K562 (cell line): ENCODE results near the gene F2RL2. TPM values are rescaled to one million over a fixed set of nuclear protein-coding genes. Genes with fewer than 3 reads are reported as not detected.

ENCODE experiments used
- ATAC-seq: fragments of 200-7000 bp; cut with Tn5 transposase; 3 replicates; pipeline ENCODE4 v1.9.1; 2020; ENCODE audit warnings: moderate library complexity
- BruUV-seq: library from RNA; stranded (reverse); fragments of 400-500 nt; replicated peaks from 2 replicates; lab custom pipeline; 2021; lab: Mats Ljungman, UMichigan
- CTCF ChIA-PET: fragments of 300-600 bp; formaldehyde crosslinking; extraction: SDS; loops from one replicate; lab custom pipeline; 2021; ENCODE audit warnings: low intra/inter-chr PET ratio; lab: Yijun Ruan, JAX
- POLR2A ChIA-PET: fragments of 300-600, 350-650 bp; sonication (Branson Sonifier 250); formaldehyde crosslinking; extraction: SDS; loops from one replicate; lab custom pipeline; 2021; ENCODE audit warnings: antibody characterized with exemption, inconsistent platforms; lab: Yijun Ruan, JAX
- DNase-seq, 4 experiments: peaks; one replicate each; pipeline versions ENCODE4 v3.0.0 to v3.0.0-alpha.2; 2011 to 2018; ENCODE audit warnings: low spot score in 3 of 4, mixed read lengths in 3 of 4; ENCODE audit errors: extremely low read depth in 1 of 4
- FAIRE-seq: peaks from 2 replicates; lab custom pipeline; 2011; peaks lifted over from hg19 to GRCh38; lab: Jason Lieb, UNC
- H2AFZ ChIP-seq: 2 replicates; pipeline ENCODE4 v1.6.0; 2011; ENCODE audit warnings: low read depth, low read length, control low read depth, inconsistent platforms
- H3K27ac ChIP-seq: fragments of 200-600 bp; 3 replicates; pipeline ENCODE4 v1.8.0; 2011; ENCODE audit warnings: low read depth, mild to moderate bottlenecking, control low read depth, inconsistent platforms, low read length, moderate library complexity, mixed read lengths; ENCODE audit errors: extremely low read depth
- H3K27me3 ChIP-seq, 2 experiments: fragments of 300-600 bp in 1 of 2; 2 replicates in 1 of 2; 3 replicates in 1 of 2; pipeline versions ENCODE4 v1.6.0 to v1.8.0; 2011; ENCODE audit warnings: inconsistent platforms in 2 of 2, low read length in 2 of 2, mild to moderate bottlenecking in 1 of 2, mixed read lengths in 1 of 2, moderate library complexity in 1 of 2; ENCODE audit not compliant: control insufficient read depth in 2 of 2, insufficient read depth in 2 of 2
- H3K36me3 ChIP-seq: fragments of 300-600 bp; 3 replicates; pipeline ENCODE4 v1.8.0; 2011; ENCODE audit warnings: mild to moderate bottlenecking, low read length, inconsistent platforms; ENCODE audit not compliant: control insufficient read depth, insufficient read depth
- H3K4me1 ChIP-seq, 2 experiments: fragments of 200-600 bp in 1 of 2; replicated peaks in 1 of 2; 2 replicates in 1 of 2; 3 replicates in 1 of 2; pipeline versions ENCODE4 v1.5.1 to v1.8.0; 2011; ENCODE audit warnings: inconsistent platforms in 2 of 2, low read length in 2 of 2, mild to moderate bottlenecking in 1 of 2, mixed read lengths in 1 of 2, moderate library complexity in 1 of 2; ENCODE audit not compliant: control insufficient read depth in 2 of 2, insufficient read depth in 2 of 2
- H3K4me2 ChIP-seq: 2 replicates; pipeline ENCODE4 v1.6.1; 2011; ENCODE audit warnings: low read length, control low read depth, inconsistent platforms, mixed read lengths; ENCODE audit not compliant: insufficient read depth
- H3K4me3 ChIP-seq: fragments of 200-600 bp; sonication (generic), shearing (Covaris generic); 2 replicates; pipeline ENCODE4 v1.5.1; 2016; ENCODE audit warnings: control low read depth, inconsistent platforms
- H3K79me2 ChIP-seq: fragments of 200-600 bp; 3 replicates; pipeline ENCODE4 v1.8.0; 2011; ENCODE audit warnings: low read length, inconsistent platforms; ENCODE audit not compliant: control insufficient read depth, insufficient read depth
- H3K9ac ChIP-seq, 2 experiments: 2 replicates each; pipeline versions ENCODE4 v1.6.0 to v1.6.1; 2011; ENCODE audit warnings: low read depth in 2 of 2, low read length in 2 of 2, control low read depth in 1 of 2, inconsistent platforms in 1 of 2, mild to moderate bottlenecking in 1 of 2, mixed read lengths in 1 of 2; ENCODE audit not compliant: insufficient read depth in 1 of 2
- H3K9me1 ChIP-seq: one replicate; pipeline ENCODE4 v1.6.0; 2011; ENCODE audit warnings: inconsistent platforms, mild to moderate bottlenecking, low read length, moderate library complexity; ENCODE audit not compliant: control insufficient read depth, insufficient read depth
- H3K9me3 ChIP-seq: replicated peaks from 2 replicates; pipeline ENCODE4 v1.5.1; 2011; ENCODE audit warnings: low read depth, low read length, inconsistent platforms; ENCODE audit not compliant: control insufficient read depth, insufficient read depth
- H4K20me1 ChIP-seq: replicated peaks from 2 replicates; pipeline ENCODE4 v1.6.1; 2011; ENCODE audit warnings: low read length, inconsistent platforms, mixed read lengths; ENCODE audit not compliant: control insufficient read depth, insufficient read depth
- ARNT ChIP-seq, 2 experiments: fragments of 450-650 bp; IDR thresholded peaks; 2 replicates each; pipeline ENCODE4 v1.6.1; 2016; ENCODE audit warnings: mild to moderate bottlenecking in 1 of 2
- ATF1 ChIP-seq, 2 experiments: fragments of 450-650 bp in 1 of 2; IDR thresholded peaks; 2 replicates each; pipeline ENCODE4 v1.6.1; 2016; ENCODE audit warnings: missing compliant biosample characterization in 1 of 2, missing genetic modification characterization in 1 of 2
- CBFA2T3 ChIP-seq: fragments of 450-650 bp; IDR thresholded peaks from 2 replicates; pipeline ENCODE4 v1.6.1; 2017
- CBX3 ChIP-seq, 2 experiments: IDR thresholded peaks; 1 replicate in 1 of 2; 2 replicates in 1 of 2; pipeline ENCODE4 v1.6.1; 2012; ENCODE audit warnings: inconsistent platforms in 2 of 2, low read length in 2 of 2, borderline replicate concordance in 1 of 2, control low read depth in 1 of 2
- DPF2 ChIP-seq: fragments of 450-650 bp; IDR thresholded peaks from 2 replicates; pipeline ENCODE4 v1.6.1; 2016
- ESRRB ChIP-seq: fragments of 250-450 bp; sonication (Bioruptor Pico); IDR thresholded peaks from 2 replicates; pipeline ENCODE4 v1.5.0; 2020; ENCODE audit warnings: mild to moderate bottlenecking, moderate library complexity, borderline replicate concordance
- EWSR1 ChIP-seq: fragments of 450-650 bp; IDR thresholded peaks from 2 replicates; pipeline ENCODE4 v1.6.1; 2018; ENCODE audit warnings: borderline replicate concordance, mild to moderate bottlenecking, low read depth, moderate library complexity; ENCODE audit not compliant: partially characterized antibody
- FIP1L1 ChIP-seq: fragments of 200-400 bp; formaldehyde crosslinking; IDR thresholded peaks from 2 replicates; pipeline ENCODE4 v1.6.1; 2018; ENCODE audit warnings: mild to moderate bottlenecking, low read depth, low read length; ENCODE audit not compliant: poor library complexity, severe bottlenecking
- FOSL1 ChIP-seq: fragments of 200-800 bp; sonication (Bioruptor generic); conservative IDR thresholded peaks from 2 replicates; pipeline ENCODE4 v1.6.1; 2016; ENCODE audit warnings: missing genetic modification characterization, missing compliant biosample characterization
- GTF2E2 ChIP-seq: fragments of 200-800 bp; sonication (Bioruptor generic); IDR thresholded peaks from 2 replicates; pipeline ENCODE4 v1.6.1; 2016; ENCODE audit warnings: missing genetic modification characterization, missing compliant biosample characterization
- HMGN3 ChIP-seq: IDR thresholded peaks from 2 replicates; pipeline ENCODE4 v1.6.1; 2011; ENCODE audit warnings: borderline replicate concordance, low read depth, mild to moderate bottlenecking, mixed read lengths, low read length; ENCODE audit not compliant: insufficient read length; ENCODE audit errors: extremely low read depth
- JUND ChIP-seq, 2 experiments: IDR thresholded peaks; 2 replicates in 1 of 2; 3 replicates in 1 of 2; pipeline ENCODE4 v1.6.1; 2011; ENCODE audit warnings: borderline replicate concordance in 2 of 2, low read depth in 2 of 2, low read length in 2 of 2, improper control_type of control experiment in 1 of 2, missing biosample characterization in 1 of 2, missing genetic modification characterization in 1 of 2, missing genetic modification reagents in 1 of 2
- NFE2 ChIP-seq: IDR thresholded peaks from 2 replicates; pipeline ENCODE4 v1.6.1; 2014; ENCODE audit warnings: antibody characterized with exemption, low read depth
- SMARCA5 ChIP-seq: fragments of 450-650 bp; IDR thresholded peaks from 2 replicates; pipeline ENCODE4 v1.6.1; 2016
- SNRNP70 ChIP-seq: fragments of 200-400 bp; formaldehyde crosslinking; optimal IDR thresholded peaks from 2 replicates; pipeline ENCODE3; 2017; ENCODE audit warnings: low read depth, low read length
- TARDBP ChIP-seq: fragments of 450-650 bp; IDR thresholded peaks from 2 replicates; pipeline ENCODE4 v1.6.1; 2016
- WHSC1 ChIP-seq: IDR thresholded peaks from one replicate; pipeline ENCODE4 v1.6.1; 2012; ENCODE audit warnings: low read length, control low read depth, inconsistent platforms
- YBX1 ChIP-seq: fragments of 450-650 bp; IDR thresholded peaks from 2 replicates; pipeline ENCODE4 v1.7.1; 2016; ENCODE audit warnings: mild to moderate bottlenecking
- ZNF696 ChIP-seq: fragments of 250-450 bp; sonication (Bioruptor Pico); conservative IDR thresholded peaks from 2 replicates; pipeline ENCODE4 v1.4.0; 2020; ENCODE audit warnings: mild to moderate bottlenecking, moderate library complexity
- ZNF830 ChIP-seq: fragments of 250-450 bp; sonication (Bioruptor Pico); IDR thresholded peaks from 2 replicates; pipeline ENCODE4 v1.5.0; 2021; ENCODE audit warnings: mild to moderate bottlenecking
- WGBS: fragments of 100-300 bp; shearing (Covaris generic); methylation state at CpG from one replicate; pipeline ENCODE4 v1.1.6; 2016; ENCODE audit warnings: low coverage, mixed read lengths; ENCODE audit not compliant: insufficient coverage; ENCODE audit errors: missing lambda C conversion rate; 5-methylcytosine and 5-hydroxymethylcytosine counted together
- in situ Hi-C: fragments of 300-500 bp; cut with MboI; formaldehyde crosslinking; loops from 4 replicates; pipeline ENCODE4 v1.15.0; 2018; ENCODE audit warnings: inconsistent platforms, mixed read lengths
- intact Hi-C: fragments of 100-400 bp; cut with micrococcal nuclease; formaldehyde crosslinking; loops from 2 replicates; pipeline ENCODE4 v1.14.2; 2022
- polyA plus RNA-seq, 8 experiments: library from polyadenylated mRNA; depleted of rRNA in 4 of 8; stranded (reverse) in 5 of 8; unstranded in 3 of 8; fragments of >200 nt; fragmentation: Nextera tagmentation in 2 of 8; fragmentation: Illumina TruSeq in 1 of 8; extraction: Ambion mirVana in 2 of 8; extraction: Trizol in 1 of 8; gene quantifications; 2 replicates each; pipeline versions ENCODE4 v1.2.1 to v1.2.3, GENCODE V29; 2011 to 2014; ENCODE audit warnings: inconsistent platforms in 1 of 8, missing spikeins in 1 of 8
- total RNA-seq, 7 experiments: library from RNA; depleted of rRNA in 6 of 7; stranded (reverse); fragments of >200 nt in 6 of 7; fragmentation: Illumina TruSeq in 2 of 7; extraction: Trizol in 2 of 7; gene quantifications; 2 replicates each; pipeline versions ENCODE4 v1.2.1 to v1.2.3, GENCODE V29; 2011 to 2021; ENCODE audit warnings: low replicate concordance in 1 of 7
- TF ChIP-seq, protein P1 (sequence below): fragments of 250-450 bp; sonication (Bioruptor Pico); IDR thresholded peaks from 2 replicates; pipeline ENCODE4 v1.4.0; 2020; ENCODE audit warnings: mild to moderate bottlenecking, moderate library complexity

Gene F2RL2
- total and polyA plus RNA-seq, 9 of the 15 experiments (the other 6 are each of a cell fraction or from before 2014, with no cell fraction given): 0.03 to 0.12 (median 0.06) TPM; not detected in 3

GRCh38 chr5:76582230-76583162 lies 40.7 kb downstream of the F2RL2 start:
- in situ Hi-C loops: no loop called here
- peak in 1 of 4 experiments; percentile 51 for DNase-seq
- no peak overlapping the region for H2AFZ ChIP-seq
- CTCF ChIA-PET: interaction anchor here (1.4 to 1.8 kb wide), 2 partner anchors 179 to 244 kb away, joined by 10 to 19 read pairs; partner anchors contain the start of gene IQGAP2
- FAIRE-seq: peak; percentile 72
- 44% methylated on average over 6 of the region's 6 CpGs for WGBS
- no peaks in the 10 kb centered on the region for H3K9me1 ChIP-seq
- POLR2A ChIA-PET: interaction anchor here (0.6 to 1.6 kb wide), 4 partner anchors 12 to 56 kb away, joined by 3 to 4 read pairs (median 4); no protein-coding TSS in a partner anchor
- H3K4me1 ChIP-seq: peaks cover 3 to 15% of the 10 kb centered on the region in 2 experiments; a peak in 4 of 5 replicates
- intact Hi-C loops: loop anchor here (2.0 kb wide), 1 partner anchor 180 kb away; the partner anchor contains the start of gene IQGAP2
- no peak overlapping the region for H3K4me2 ChIP-seq
- ATAC-seq: peak; percentile 64
- no peak overlapping the region for H3K9ac ChIP-seq
- no peaks in the 10 kb centered on the region for H3K27me3 ChIP-seq
- no peaks in the 10 kb centered on the region for H3K9me3 ChIP-seq
- no peaks in the 10 kb centered on the region for H3K79me2 ChIP-seq
- no peaks in the 10 kb centered on the region for H4K20me1 ChIP-seq
- no peak overlapping the region for H3K4me3 ChIP-seq
- H3K36me3 ChIP-seq: no peaks in the 10 kb centered on the region
- no peak overlapping the region for H3K27ac ChIP-seq
- BruUV-seq: no TSS peak
- TF ChIP-seq WHSC1 (no peak), DPF2 (no peak), SMARCA5 (no peak), EWSR1 (no peak), JUND (IDR thresholded peaks at IDR 0.05; ENCODE audit: borderline replicate concordance, low read depth, low read length) (peak; percentile 40; the same call in 1 of the 2 replicates), JUND (tag; IDR thresholded peaks at IDR 0.05; ENCODE audit: borderline replicate concordance, low read depth, low read length) (peak; percentile 46; the same call in 1 of the 3 replicates), FIP1L1 (no peak), FOSL1 (tag) (peak; percentile 64), CBX3 (IDR thresholded peaks at IDR 0.05; ENCODE audit: borderline replicate concordance in 1 of 2, low read length in 2 of 2) (no peak), NFE2 (peak; percentile 47), ZNF830 (no peak), CBFA2T3 (no peak), ATF1 (CRISPR knock-in tag; IDR thresholded peaks at IDR 0.05) (no peak), ATF1 (tag; IDR thresholded peaks at IDR 0.05) (no peak), ESRRB (no peak), ARNT (IDR thresholded peaks at IDR 0.05) (no peak), ZNF696 (CRISPR knock-in tag) (no peak), TARDBP (no peak), SNRNP70 (no peak), GTF2E2 (no peak), HMGN3 (no peak), YBX1 (no peak)
- TF ChIP-seq, protein P1, sequence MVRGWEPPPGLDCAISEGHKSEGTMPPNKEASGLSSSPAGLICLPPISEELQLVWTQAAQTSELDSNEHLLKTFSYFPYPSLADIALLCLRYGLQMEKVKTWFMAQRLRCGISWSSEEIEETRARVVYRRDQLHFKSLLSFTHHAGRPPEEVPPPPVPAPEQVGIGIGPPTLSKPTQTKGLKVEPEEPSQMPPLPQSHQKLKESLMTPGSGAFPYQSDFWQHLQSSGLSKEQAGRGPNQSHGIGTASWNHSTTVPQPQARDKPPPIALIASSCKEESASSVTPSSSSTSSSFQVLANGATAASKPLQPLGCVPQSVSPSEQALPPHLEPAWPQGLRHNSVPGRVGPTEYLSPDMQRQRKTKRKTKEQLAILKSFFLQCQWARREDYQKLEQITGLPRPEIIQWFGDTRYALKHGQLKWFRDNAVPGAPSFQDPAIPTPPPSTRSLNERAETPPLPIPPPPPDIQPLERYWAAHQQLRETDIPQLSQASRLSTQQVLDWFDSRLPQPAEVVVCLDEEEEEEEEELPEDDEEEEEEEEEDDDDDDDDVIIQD: no peak
